ENCODE results near the gene CHST8.
"Not testable (repeated sequence)": the region's sequence is repeated elsewhere in the genome, so short reads cannot be mapped to it uniquely, and the experiment has no call there.

Gene CHST8

DNA sequence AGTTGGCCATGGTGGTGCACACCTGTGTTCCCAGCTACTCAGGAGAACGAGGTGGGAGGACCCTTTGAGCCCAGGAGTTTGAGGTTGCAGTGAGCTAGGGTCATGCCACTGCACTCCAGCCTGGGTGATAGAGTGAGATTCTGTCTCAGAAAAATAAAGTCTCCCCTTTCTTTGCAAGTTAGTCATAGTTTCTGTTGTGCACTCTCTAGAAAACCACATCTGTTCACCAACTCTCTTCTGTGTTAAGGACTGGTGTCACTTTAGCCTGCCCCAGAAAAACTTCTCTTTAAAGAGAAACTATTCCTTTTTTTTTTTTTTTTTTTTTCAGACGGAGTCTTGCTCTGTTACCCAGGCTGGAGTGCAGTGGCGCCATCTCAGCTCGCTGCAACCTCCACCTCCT lies 4.9 kb upstream of the CHST8 start:
- in situ Hi-C loops (cut with MboI; ENCODE audit: low sequenced_read_pairs): no loop called here

- in situ Hi-C loops (cut with MboI; ENCODE audit: low sequenced_read_pairs): not testable (repeated sequence)
These were observed 3.4 kb upstream of the CHST8 start for GRCh38 chr19:33618363-33618762.

- in situ Hi-C loops (cut with MboI; ENCODE audit: low sequenced_read_pairs): no loop called here
These were observed 2.9 kb upstream of the CHST8 start for GRCh38 chr19:33618884-33619283.

DNA sequence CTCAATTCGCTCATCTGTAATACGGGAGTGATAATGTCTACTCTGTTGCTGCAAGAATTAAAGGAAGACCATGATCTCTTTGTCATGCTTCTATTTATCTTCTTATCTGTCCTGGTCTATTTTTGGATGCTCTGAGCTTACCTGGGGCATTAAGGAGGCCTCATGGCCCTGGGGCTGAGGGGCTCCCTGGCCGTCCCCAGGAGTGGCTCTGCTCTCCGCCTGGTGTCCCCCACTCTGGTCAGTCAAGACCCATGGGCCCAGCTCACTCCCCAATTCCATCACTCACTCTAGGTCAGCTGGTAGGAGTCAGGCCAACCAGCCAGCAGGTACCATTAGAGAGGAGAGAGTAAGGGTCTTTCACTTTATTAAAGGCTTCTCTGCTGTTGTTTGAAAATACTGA lies 1.1 kb upstream of the CHST8 start:
- in situ Hi-C loops (cut with MboI; ENCODE audit: low sequenced_read_pairs): no loop called here

- in situ Hi-C loops (cut with MboI; ENCODE audit: low sequenced_read_pairs): no loop called here
These were observed 528 bp upstream of the CHST8 start for GRCh38 chr19:33621065-33621785.

DNA sequence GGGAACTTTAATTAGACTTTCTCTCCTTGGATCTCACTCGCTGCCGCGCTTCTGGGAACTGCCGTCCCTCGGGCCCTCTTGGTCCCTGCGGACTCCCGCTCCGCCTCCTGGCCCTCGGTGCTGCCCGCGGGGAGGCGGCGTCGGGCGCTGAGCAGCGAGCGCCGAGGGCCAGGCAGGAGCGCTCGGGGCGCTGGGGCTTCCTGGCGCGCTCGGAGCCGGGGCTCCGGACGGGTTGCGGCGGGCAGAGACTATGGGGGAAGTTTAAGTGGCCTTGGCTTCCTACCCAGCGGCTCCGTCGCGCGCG lies 704 bp downstream of the CHST8 start:
- in situ Hi-C loops (cut with MboI; ENCODE audit: low sequenced_read_pairs): no loop called here

GRCh38 chr19:33622809-33623511 lies 1.2 kb downstream of the CHST8 start:
- in situ Hi-C loops (cut with MboI; ENCODE audit: low sequenced_read_pairs): no loop called here

- in situ Hi-C loops (cut with MboI; ENCODE audit: low sequenced_read_pairs): no loop called here
These were observed 2.8 kb downstream of the CHST8 start for GRCh38 chr19:33624586-33624985.

GRCh38 chr19:33627526-33627925 lies 5.8 kb downstream of the CHST8 start:
- in situ Hi-C loops (cut with MboI; ENCODE audit: low sequenced_read_pairs): no loop called here

DNA sequence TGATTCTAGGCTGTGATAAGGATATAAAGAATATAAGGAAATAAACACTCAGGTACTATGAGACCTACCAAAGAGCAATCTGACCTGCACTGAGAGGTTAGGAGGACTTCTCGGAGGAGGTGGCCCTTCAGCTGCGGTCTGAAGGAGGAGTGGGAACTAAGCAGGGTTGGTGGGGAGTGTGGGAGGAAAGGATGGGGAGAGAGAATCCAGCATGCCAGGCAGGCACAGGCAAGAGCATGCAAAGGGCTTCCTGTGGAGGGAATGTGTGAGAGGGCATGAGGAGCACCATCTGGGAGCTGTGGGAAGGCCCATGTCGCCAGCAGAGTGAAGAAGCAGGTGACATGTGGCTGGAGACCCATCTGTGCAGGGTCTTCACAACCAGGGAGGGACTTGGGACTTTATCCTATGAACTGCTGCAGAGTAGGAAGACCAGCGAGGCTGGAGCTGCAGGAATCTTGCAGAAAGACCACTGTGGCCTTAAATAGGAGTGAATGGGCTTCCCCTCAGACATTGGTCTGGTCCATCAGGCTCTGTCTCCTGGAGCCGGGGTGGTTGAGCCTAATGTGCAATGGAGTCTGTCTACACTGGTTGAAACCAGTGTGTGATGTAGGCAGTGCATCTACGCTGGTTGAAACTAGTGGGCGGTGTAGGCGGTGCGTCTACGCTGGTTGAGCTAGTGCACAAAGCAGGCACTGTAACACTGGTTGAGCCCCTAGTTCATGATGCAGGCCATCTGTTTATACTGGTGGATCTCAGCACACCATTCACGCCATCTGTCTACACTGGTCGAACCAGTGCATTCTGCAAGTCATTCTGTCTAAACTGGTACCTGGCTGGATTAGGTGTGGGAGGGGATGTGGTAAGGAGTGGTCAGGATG lies 6.4 kb downstream of the CHST8 start:
- in situ Hi-C loops (cut with MboI; ENCODE audit: low sequenced_read_pairs): no loop called here

GRCh38 chr19:33628921-33629825 lies 7.4 kb downstream of the CHST8 start:
- in situ Hi-C loops (cut with MboI; ENCODE audit: low sequenced_read_pairs): no loop called here

DNA sequence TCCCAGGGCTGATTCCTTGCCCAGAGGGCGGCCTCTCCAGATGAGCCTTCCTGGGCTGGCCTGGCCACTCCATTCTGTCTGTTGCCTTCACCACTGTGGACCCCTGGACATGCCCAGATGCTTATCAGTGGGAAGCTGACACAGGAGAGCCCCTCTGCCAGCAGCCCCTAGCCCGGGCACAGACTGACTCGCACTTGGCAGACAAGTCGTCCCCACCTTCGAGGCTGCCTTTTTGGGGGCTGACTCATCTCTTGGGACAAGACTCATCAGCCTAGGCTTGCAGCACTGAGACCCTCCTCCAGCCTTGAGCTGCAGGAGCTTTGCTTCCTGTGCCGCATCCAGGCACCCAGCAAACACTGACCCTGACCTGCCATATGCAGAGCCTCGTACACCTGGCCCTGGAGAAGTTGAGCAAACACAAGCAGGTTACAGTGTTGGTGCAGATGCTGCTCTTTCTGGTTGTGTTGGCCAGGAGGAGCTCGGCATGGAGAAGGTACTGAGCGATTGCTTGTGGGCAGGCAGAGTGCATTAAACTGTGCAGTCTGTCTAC lies 8.1 kb downstream of the CHST8 start:
- in situ Hi-C loops (cut with MboI; ENCODE audit: low sequenced_read_pairs): no loop called here

GRCh38 chr19:33630880-33631608 lies 9.3 kb downstream of the CHST8 start:
- in situ Hi-C loops (cut with MboI; ENCODE audit: low sequenced_read_pairs): no loop called here

GRCh38 chr19:33631609-33631973 lies 9.8 kb downstream of the CHST8 start:
- in situ Hi-C loops (cut with MboI; ENCODE audit: low sequenced_read_pairs): no loop called here

- in situ Hi-C loops (cut with MboI; ENCODE audit: low sequenced_read_pairs): no loop called here
These were observed 12.8 kb downstream of the CHST8 start for GRCh38 chr19:33634361-33635091.

DNA sequence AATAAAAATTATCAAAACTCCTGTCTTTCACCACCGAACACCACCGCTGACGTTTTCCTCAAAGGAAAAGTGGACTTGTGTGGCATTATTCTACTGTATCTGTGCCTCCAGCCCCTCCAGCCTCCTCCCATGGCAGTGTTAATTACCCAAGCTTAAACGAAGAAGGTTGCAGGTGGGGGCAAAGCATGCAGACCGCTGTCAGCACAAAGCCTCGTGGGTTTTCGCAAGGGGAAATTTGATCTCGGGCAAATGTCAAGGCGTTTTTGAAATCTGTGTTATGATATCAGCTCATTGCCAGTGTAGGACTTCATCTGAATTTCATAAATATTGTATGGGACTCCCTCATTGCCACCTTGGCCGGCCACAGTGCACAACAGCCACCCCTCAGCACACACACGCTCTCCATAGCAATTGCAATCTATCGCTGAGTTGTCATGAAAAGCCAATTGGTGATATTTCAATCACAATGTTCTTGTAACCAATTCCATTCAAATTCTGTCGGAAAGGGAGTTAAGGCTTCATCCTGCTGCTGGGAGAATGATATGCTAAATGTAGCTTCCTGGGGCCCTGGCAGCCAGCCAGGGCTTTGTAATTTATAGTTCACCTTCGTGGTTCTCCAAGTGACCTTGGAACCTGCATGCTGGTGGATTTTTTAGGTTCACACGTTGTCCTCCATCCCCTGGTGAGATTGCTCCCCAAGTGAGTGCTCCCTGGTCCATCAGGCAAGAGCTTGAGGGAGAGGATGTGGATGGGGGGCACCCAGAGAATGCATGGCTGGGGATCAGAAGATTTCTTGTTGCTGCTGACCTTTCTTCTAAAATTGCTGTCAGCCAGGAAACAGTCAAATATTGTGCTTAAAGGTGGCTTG lies 16.6 kb downstream of the CHST8 start:
- in situ Hi-C loops (cut with MboI; ENCODE audit: low sequenced_read_pairs): no loop called here

DNA sequence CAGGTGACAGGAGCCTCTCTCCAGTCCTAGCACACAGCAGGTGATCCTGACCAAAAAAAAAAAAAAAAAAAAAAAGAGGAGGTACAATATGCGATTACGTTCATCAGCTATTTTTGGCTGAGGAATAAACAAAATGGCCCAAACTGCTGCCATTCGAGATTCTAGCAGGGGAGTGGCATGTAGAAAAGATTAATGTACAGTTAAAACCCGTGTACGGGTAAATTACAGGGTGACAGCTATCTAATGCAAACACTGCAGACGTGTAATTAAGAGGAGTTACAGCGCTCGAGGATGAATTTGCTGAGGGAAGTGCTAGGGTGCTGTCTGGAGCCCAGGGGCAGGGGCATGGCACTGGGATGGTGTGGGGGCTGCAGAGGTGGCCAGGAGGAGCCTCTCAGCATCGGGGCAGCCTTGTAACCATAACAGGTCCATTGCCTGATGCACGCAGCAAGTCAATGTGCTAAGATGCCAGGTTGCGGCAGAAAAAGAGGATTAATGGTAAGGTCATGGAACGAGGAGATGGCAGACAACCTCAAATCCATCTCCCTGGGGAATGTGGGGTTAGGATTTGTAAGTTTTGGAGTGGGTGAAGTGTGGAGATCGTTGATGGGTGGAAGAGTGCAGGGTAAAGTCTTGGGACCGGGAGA lies 17.4 kb downstream of the CHST8 start:
- in situ Hi-C loops (cut with MboI; ENCODE audit: low sequenced_read_pairs): no loop called here

DNA sequence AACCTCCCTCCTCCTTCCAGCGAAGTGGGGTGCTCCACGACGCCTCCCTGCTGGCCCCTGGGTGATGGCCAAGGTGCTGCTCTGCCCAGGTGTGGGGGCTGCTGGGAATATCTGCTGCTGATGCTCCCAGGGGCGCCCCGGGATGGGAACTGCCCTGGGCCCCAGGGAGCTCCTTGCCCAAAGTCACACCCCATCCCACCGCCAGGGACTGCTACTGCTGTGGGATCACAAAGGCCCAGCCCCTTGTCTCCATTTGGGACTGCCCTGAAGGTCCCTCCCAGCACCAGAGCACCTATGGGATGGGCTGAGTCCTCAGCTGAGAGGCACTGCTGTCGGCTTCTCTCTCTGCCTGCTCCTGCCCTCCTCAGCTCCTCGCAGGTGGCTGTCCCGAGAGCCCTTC lies 19.0 kb downstream of the CHST8 start:
- in situ Hi-C loops (cut with MboI; ENCODE audit: low sequenced_read_pairs): no loop called here
